Neural progenitor cell (in vitro differentiated cells): ENCODE measurements around the gene TSNAXIP1.

Experiments used
- CTCF ChIP-seq: fragments of 200-600 bp; sonication (generic); IDR thresholded peaks from 2 replicates; pipeline ENCODE4 v1.5.1; 2017; ENCODE audit warnings: antibody characterized with exemption, mild to moderate bottlenecking
- EZH2 ChIP-seq: fragments of 200-600 bp; sonication (generic); IDR thresholded peaks from 2 replicates; pipeline ENCODE4 v1.6.1; 2017; ENCODE audit warnings: antibody characterized with exemption, mild to moderate bottlenecking, moderate library complexity
- EZH2phosphoT487 ChIP-seq: fragments of 200-600 bp; sonication (generic); IDR thresholded peaks from 2 replicates; pipeline ENCODE4 v1.6.1; 2017; ENCODE audit warnings: antibody characterized with exemption

DNA sequence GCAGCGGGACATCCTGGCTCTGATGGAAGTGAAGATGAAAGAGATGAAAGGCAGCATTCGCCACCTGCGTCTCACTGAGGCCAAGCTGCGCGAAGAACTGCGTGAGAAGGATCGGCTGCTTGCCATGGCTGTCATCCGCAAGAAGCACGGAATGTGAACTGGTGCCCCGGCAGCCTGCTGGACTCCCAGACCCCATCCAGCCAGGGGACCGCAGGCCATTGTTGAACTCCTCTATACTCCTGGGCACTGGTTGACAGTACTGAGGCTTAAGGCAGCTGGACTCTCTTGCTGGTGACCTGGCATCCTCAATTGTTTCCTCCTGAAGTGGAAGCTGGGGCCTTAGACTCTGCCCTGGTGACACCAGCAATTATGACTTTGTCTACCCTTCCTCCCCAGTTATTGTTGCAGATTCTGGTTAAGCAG is 36.7 kb downstream of the TSNAXIP1 start:
- TF ChIP-seq CTCF (no peak), EZH2phosphoT487 (no peak), EZH2 (no peak)
